ENCODE results near the gene TSHZ2.

The TSHZ2 gene

GRCh38 chr20:52972190-52972937 is at the start of gene TSHZ2:
TSHZ2 (plus strand) TSS chr20:52972358; CDS start chr20:52973294, 936 bp downstream.
- peak in 1 of 2 donors; percentile 8 for DNase-seq (ENCODE audit: low read depth in 2 of 2)

- no peak for DNase-seq (ENCODE audit: low read depth in 2 of 2)
These were observed 49.7 kb upstream of the TSHZ2 start for GRCh38 chr20:52922436-52922835.

- DNase-seq (ENCODE audit: low read depth in 2 of 2): no peak
These were observed 48.8 kb upstream of the TSHZ2 start for GRCh38 chr20:52923123-52923937.

- no peak for DNase-seq (ENCODE audit: low read depth in 2 of 2)
These were observed 47.5 kb upstream of the TSHZ2 start for GRCh38 chr20:52924411-52925271.

GRCh38 chr20:52926505-52926904 is 45.7 kb upstream of the TSHZ2 start:
- DNase-seq (ENCODE audit: low read depth in 2 of 2): no peak

- no peak for DNase-seq (ENCODE audit: low read depth in 2 of 2)
These were observed 38.3 kb upstream of the TSHZ2 start for GRCh38 chr20:52933867-52934266.

- DNase-seq (ENCODE audit: low read depth in 2 of 2): no peak
These were observed 35.5 kb upstream of the TSHZ2 start for GRCh38 chr20:52936351-52937340.

- no peak for DNase-seq (ENCODE audit: low read depth in 2 of 2)
These were observed 34.5 kb upstream of the TSHZ2 start for GRCh38 chr20:52937591-52938100.

- DNase-seq (ENCODE audit: low read depth in 2 of 2): no peak
These were observed 33.0 kb upstream of the TSHZ2 start for GRCh38 chr20:52939141-52939540.

- DNase-seq (ENCODE audit: low read depth in 2 of 2): no peak
These were observed 30.4 kb upstream of the TSHZ2 start for GRCh38 chr20:52941808-52942207.

GRCh38 chr20:52943185-52943841 is 28.8 kb upstream of the TSHZ2 start:
- no peak for DNase-seq (ENCODE audit: low read depth in 2 of 2)

- DNase-seq (ENCODE audit: low read depth in 2 of 2): no peak
These were observed 26.9 kb upstream of the TSHZ2 start for GRCh38 chr20:52945268-52945667.

- no peak for DNase-seq (ENCODE audit: low read depth in 2 of 2)
These were observed 26.2 kb upstream of the TSHZ2 start for GRCh38 chr20:52945862-52946522.

- no peak for DNase-seq (ENCODE audit: low read depth in 2 of 2)
These were observed 23.7 kb upstream of the TSHZ2 start for GRCh38 chr20:52948491-52948890.

GRCh38 chr20:52953020-52953419 is 19.1 kb upstream of the TSHZ2 start:
- DNase-seq (ENCODE audit: low read depth in 2 of 2): no peak

GRCh38 chr20:52954849-52955248 is 17.3 kb upstream of the TSHZ2 start:
- DNase-seq (ENCODE audit: low read depth in 2 of 2): no peak

- DNase-seq (ENCODE audit: low read depth in 2 of 2): no peak
These were observed 13.9 kb upstream of the TSHZ2 start for GRCh38 chr20:52958211-52958610.

GRCh38 chr20:52959125-52959524 is 13.0 kb upstream of the TSHZ2 start:
- no peak for DNase-seq (ENCODE audit: low read depth in 2 of 2)

- no peak for DNase-seq (ENCODE audit: low read depth in 2 of 2)
These were observed 10.0 kb upstream of the TSHZ2 start for GRCh38 chr20:52962183-52962582.

GRCh38 chr20:52963131-52963530 is 9.0 kb upstream of the TSHZ2 start:
- no peak for DNase-seq (ENCODE audit: low read depth in 2 of 2)

All from stimulated activated CD8-positive, alpha-beta memory T cell treated with anti-CD3 and anti-CD28 coated beads, Interleukin-15, amount 100 ng/mL, for 48 hours (primary cell).